Heart right ventricle (tissue), 16 donors: ENCODE results near the gene CDC42SE2. TPM values are rescaled to one million over a fixed set of nuclear protein-coding genes. Genes with fewer than 3 reads are reported as not detected.

ENCODE experiments used
- ATAC-seq, 8 donors: fragments of 200-7000 bp; cut with Tn5 transposase; one replicate each; pipeline ENCODE4 v1.9.1; 2020; ENCODE audit warnings: mild to moderate bottlenecking in 8 of 8, moderate library complexity in 8 of 8, moderate number of reproducible peaks in 1 of 8
- DNase-seq, 2 donors: peaks; one replicate each; pipeline ENCODE4 v3.0.0-alpha.2; 2020
- H3K27ac ChIP-seq, 10 donors: fragments of 200-600 bp; sonication (generic) in 2 of 10; one replicate each; pipeline versions ENCODE4 v1.5.0 to v1.8.0; 2020 to 2022; ENCODE audit warnings: mild to moderate bottlenecking in 3 of 10
- H3K27me3 ChIP-seq, 7 donors: fragments of 200-600 bp; one replicate each; pipeline ENCODE4 v1.8.0; 2021 to 2022; ENCODE audit warnings: mild to moderate bottlenecking in 2 of 7
- H3K36me3 ChIP-seq, 9 donors: fragments of 200-600 bp; sonication (generic) in 1 of 9; one replicate each; pipeline versions ENCODE4 v1.5.0 to v1.8.0; 2020 to 2022; ENCODE audit warnings: mild to moderate bottlenecking in 2 of 9
- H3K4me1 ChIP-seq, 9 donors: fragments of 200-600 bp; sonication (generic) in 1 of 9; one replicate each; pipeline versions ENCODE4 v1.5.0 to v1.8.0; 2020 to 2022; ENCODE audit warnings: mild to moderate bottlenecking in 4 of 9
- H3K4me3 ChIP-seq, 10 donors: fragments of 200-600 bp; sonication (generic) in 2 of 10; one replicate each; pipeline versions ENCODE4 v1.5.0 to v1.8.0; 2020 to 2022; ENCODE audit warnings: mild to moderate bottlenecking in 7 of 10, moderate library complexity in 2 of 10
- H3K9me3 ChIP-seq, 11 donors: fragments of 200-600 bp in 10 of 11; sonication (generic) in 2 of 11; one replicate each; pipeline versions ENCODE4 v1.5.0 to v1.8.0; 2013 to 2022; ENCODE audit warnings: mild to moderate bottlenecking in 2 of 11, control low read depth in 1 of 11, moderate library complexity in 1 of 11
- WGBS, 2 donors: extraction: QIAGEN DNeasy Blood & Tissue Kit; methylation state at CpG; one replicate each; pipeline ENCODE4 v1.1.7; 2013; ENCODE audit warnings: inconsistent platforms in 1 of 2; 5-methylcytosine and 5-hydroxymethylcytosine counted together
- intact Hi-C, 10 donors: fragments of 100-400 bp; cut with DNase I; formaldehyde crosslinking; loops; one replicate each; pipeline versions ENCODE4 v1.11.1 to v1.14.2; 2022
- polyA plus RNA-seq, 2 donors: library from polyadenylated mRNA; stranded (reverse); fragments of 200-250 nt; gene quantifications; one replicate each; pipeline ENCODE4 v1.2.3, GENCODE V29; 2013
- total RNA-seq, 10 donors: library from RNA; stranded (reverse); fragmentation: NEBNext Ultra II Directional in 3 of 10; extraction: Animal tissue kit (Norgen Biotek cat#: 25700) in 3 of 10; gene quantifications; one replicate each; pipeline versions ENCODE4 v1.2.1 to v1.2.4, GENCODE V29; 2021 to 2023
- TF ChIP-seq, protein P1 (sequence below), 9 donors: fragments of 200-600 bp; sonication (generic) in 2 of 9; IDR thresholded peaks; one replicate each; pipeline versions ENCODE4 v1.5.0 to v1.8.0; 2021 to 2022; ENCODE audit warnings: antibody characterized with exemption in 9 of 9, mild to moderate bottlenecking in 5 of 9, moderate library complexity in 1 of 9
- donor health status: Arrhythmogenic right ventricular cardiomyopathy.
- donor health status: ischemic (EF 13 %, LVEDD 7.1; RV severe dilation, severe dysfunction).
- donor health status: healthy with polysubstance abuse.
- donor health status: DM: no; HTN: yes; CAD: no.
- donor health status: DM: no; HTN: no; CAD: no.
- donor health status: ischemic (EF 25% LVEDD 6.9; RV normal size, moderate dysfunction).
- donor health status: ischemic (EF 25% LVEDD 5.7; RV mildly dilated, moderate dysfunction).
- donor health status: healthy.
- donor health status: DM: yes; HTN: yes; CAD: no.
- donor health status: Ischemic cardiomyopathy.
- donor health status: ischemic (EF 35%, LVEDD 5.7; RV mildly dilated, moderate dysfunction).
- donor health status: nonischemic (EF 11% LVEDD 7.7; RV severe dilation, severe dysfunction).
- donor health status: DM: yes; HTN: yes; CAD: no.
- donor health status: PGD.
- donor health status: ischemic (EF 29% LVEDD 5.4; RV normal size, mild dysfunction).
- donor health status: nonischemic (EF 23%, LVEDD 6.1; RV moderate dilation, normal function).

CDC42SE2 gene
- total and polyA plus RNA-seq, 12 donors, result 5.4 to 25.8 (median 11.1) TPM

DNA sequence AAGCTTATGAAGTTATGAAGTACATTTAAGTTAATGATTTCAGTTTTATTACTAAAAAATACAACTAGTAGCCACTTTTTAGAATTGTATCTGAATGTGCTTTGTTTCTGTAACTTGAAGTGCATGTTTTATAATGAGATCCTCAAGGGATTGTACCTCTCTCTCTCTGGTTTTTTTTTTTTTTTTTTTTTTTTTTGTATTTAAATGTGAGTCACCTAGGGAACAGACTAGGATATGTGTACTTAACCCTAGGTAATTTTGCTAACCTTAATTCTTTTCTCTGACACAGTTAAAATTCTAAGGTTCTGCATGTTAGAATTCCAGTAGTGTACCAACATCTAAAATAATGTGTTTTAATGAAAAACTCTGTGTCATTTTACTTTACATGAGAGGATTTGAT, 59.5 kb downstream of the CDC42SE2 start:
- ATAC-seq (no peak), DNase-seq (no peak)
- Histone ChIP-seq H3K27ac (no peak overlapping the region), H3K4me1 (peaks cover 0 to 58% (median 15%) of the 10 kb centered on the region in 9 donors), H3K36me3 (peaks cover 0 to 16% (median 0%) of the 10 kb centered on the region in 9 donors), H3K27me3 (no peaks in the 10 kb centered on the region), H3K4me3 (no peak overlapping the region), H3K9me3 (peaks cover 0 to 6% (median 0%) of the 10 kb centered on the region in 11 donors)
- intact Hi-C loops, result no loop called here
- TF ChIP-seq, protein P1, sequence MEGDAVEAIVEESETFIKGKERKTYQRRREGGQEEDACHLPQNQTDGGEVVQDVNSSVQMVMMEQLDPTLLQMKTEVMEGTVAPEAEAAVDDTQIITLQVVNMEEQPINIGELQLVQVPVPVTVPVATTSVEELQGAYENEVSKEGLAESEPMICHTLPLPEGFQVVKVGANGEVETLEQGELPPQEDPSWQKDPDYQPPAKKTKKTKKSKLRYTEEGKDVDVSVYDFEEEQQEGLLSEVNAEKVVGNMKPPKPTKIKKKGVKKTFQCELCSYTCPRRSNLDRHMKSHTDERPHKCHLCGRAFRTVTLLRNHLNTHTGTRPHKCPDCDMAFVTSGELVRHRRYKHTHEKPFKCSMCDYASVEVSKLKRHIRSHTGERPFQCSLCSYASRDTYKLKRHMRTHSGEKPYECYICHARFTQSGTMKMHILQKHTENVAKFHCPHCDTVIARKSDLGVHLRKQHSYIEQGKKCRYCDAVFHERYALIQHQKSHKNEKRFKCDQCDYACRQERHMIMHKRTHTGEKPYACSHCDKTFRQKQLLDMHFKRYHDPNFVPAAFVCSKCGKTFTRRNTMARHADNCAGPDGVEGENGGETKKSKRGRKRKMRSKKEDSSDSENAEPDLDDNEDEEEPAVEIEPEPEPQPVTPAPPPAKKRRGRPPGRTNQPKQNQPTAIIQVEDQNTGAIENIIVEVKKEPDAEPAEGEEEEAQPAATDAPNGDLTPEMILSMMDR (IDR thresholded peaks at IDR 0.05), result no peak

DNA sequence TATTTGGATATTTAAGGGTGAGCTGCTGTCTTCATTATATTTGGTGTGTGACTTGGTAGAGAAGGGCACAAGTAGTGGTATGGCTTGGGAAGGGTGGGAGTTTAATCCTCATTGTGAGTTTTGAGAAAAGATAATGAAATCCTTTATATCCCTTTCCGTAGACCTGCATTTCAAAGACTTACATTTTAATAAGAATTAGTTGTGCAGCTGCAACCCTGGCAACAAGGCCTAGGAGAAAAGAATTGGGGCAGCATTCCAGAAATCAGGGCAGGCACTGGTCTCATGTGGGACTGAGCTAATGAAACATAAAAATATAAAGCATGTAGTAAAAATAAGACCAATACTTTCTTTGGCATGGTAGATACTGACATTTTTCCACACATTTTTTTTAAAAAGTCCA, 60.5 kb downstream of the CDC42SE2 start:
- intact Hi-C loops, result no loop called here
- TF ChIP-seq, protein P1 (IDR thresholded peaks at IDR 0.05), result no peak
- Histone ChIP-seq H3K9me3 (peaks cover 0 to 6% (median 0%) of the 10 kb centered on the region in 11 donors), H3K4me1 (peaks cover 0 to 67% (median 15%) of the 10 kb centered on the region in 9 donors), H3K4me3 (no peak overlapping the region), H3K27ac (no peak overlapping the region), H3K36me3 (peaks cover 0 to 9% (median 0%) of the 10 kb centered on the region in 9 donors), H3K27me3 (no peaks in the 10 kb centered on the region)
- WGBS, 2 donors, result 33 to 50% methylated on average over 1 of the region's 1 CpG
- ATAC-seq (peak in 4 of 8 donors; percentile 34 to 47 (median 42)), DNase-seq (peak in 1 of 2 donors; percentile 14)

DNA sequence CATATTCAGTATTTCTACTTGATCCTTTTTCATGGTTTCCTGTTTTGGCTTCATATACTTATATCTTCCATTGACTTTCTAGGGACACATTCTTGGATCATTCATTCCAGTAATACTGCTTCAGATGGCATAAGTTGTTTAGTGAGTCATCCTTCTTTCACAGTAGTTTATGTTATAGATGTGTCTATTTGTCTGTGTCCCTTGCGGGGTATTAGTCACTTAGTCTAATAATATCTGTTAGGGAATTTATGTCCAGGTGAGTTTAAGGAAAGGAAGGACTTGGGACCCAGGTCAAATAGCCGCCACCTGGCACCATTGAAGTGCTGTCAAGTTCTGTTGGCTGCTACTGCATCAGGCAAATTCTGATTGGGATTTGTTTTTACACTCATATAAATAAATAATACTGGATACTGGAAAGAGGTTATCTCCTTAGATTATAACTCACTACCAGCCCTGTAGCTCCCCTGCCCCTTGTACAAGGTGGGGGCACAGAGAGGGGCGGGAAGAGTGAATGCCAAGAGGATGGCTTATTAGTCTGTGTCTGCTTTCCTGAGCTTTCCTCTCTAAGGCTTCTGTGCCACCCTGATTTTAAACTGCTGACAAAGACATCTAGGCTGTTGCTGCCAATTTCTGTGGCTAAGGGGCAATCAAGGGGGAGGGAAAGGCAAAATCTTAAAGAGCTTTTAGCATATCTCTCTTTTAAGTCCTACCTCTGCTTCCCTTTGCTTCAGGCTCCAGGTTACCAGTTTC, 64.9 kb downstream of the CDC42SE2 start:
- Histone ChIP-seq H3K27ac (peak overlapping the region in 1 of 10 donors; percentile 4), H3K4me1 (peaks cover 0 to 58% (median 15%) of the 10 kb centered on the region in 9 donors), H3K9me3 (peaks cover 0 to 7% (median 0%) of the 10 kb centered on the region in 11 donors), H3K36me3 (peaks cover 0 to 5% (median 0%) of the 10 kb centered on the region in 9 donors), H3K27me3 (no peaks in the 10 kb centered on the region), H3K4me3 (no peak overlapping the region)
- DNase-seq (no peak), ATAC-seq (no peak)
- 97 to 99% methylated on average over 3 of the region's 3 CpGs for WGBS, 2 donors
- TF ChIP-seq, protein P1 (IDR thresholded peaks at IDR 0.05), result no peak
- intact Hi-C loops, result no loop called here

DNA sequence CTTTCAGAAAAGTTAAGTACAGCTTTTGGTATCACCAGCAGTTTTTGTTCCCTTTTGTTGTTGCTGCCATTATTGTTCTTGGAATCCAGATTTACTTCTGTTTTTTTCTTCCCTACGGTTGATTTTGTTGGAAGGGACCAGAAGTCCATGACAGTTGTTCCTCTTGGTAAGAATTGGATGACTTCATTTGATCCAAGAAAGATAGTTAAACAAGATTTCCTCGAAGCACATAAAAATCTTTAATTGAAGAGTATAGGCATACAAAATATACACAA, 65.4 kb downstream of the CDC42SE2 start:
- Histone ChIP-seq H3K4me3 (no peak overlapping the region), H3K4me1 (peaks cover 0 to 53% (median 11%) of the 10 kb centered on the region in 9 donors), H3K9me3 (peaks cover 0 to 7% (median 0%) of the 10 kb centered on the region in 11 donors), H3K27me3 (no peaks in the 10 kb centered on the region), H3K27ac (peak overlapping the region in 1 of 10 donors; percentile 4), H3K36me3 (peaks cover 0 to 5% (median 0%) of the 10 kb centered on the region in 9 donors)
- TF ChIP-seq, protein P1 (IDR thresholded peaks at IDR 0.05), result no peak
- ATAC-seq, result no peak
- no peak for DNase-seq
- 76 to 92% methylated on average over 2 of the region's 2 CpGs for WGBS, 2 donors
- intact Hi-C loops, result no loop called here
